Activated T-helper 1 cell treated with Interleukin-2 at 50 U/mL for 16 hours (primary cell): ENCODE measurements around the gene FANCE.

ENCODE experiments used
- DNase-seq: peaks from one replicate; pipeline ENCODE4 v3.0.0-alpha.2; 2020; ENCODE audit warnings: low read depth

FANCE gene, protein sequence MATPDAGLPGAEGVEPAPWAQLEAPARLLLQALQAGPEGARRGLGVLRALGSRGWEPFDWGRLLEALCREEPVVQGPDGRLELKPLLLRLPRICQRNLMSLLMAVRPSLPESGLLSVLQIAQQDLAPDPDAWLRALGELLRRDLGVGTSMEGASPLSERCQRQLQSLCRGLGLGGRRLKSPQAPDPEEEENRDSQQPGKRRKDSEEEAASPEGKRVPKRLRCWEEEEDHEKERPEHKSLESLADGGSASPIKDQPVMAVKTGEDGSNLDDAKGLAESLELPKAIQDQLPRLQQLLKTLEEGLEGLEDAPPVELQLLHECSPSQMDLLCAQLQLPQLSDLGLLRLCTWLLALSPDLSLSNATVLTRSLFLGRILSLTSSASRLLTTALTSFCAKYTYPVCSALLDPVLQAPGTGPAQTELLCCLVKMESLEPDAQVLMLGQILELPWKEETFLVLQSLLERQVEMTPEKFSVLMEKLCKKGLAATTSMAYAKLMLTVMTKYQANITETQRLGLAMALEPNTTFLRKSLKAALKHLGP

DNA sequence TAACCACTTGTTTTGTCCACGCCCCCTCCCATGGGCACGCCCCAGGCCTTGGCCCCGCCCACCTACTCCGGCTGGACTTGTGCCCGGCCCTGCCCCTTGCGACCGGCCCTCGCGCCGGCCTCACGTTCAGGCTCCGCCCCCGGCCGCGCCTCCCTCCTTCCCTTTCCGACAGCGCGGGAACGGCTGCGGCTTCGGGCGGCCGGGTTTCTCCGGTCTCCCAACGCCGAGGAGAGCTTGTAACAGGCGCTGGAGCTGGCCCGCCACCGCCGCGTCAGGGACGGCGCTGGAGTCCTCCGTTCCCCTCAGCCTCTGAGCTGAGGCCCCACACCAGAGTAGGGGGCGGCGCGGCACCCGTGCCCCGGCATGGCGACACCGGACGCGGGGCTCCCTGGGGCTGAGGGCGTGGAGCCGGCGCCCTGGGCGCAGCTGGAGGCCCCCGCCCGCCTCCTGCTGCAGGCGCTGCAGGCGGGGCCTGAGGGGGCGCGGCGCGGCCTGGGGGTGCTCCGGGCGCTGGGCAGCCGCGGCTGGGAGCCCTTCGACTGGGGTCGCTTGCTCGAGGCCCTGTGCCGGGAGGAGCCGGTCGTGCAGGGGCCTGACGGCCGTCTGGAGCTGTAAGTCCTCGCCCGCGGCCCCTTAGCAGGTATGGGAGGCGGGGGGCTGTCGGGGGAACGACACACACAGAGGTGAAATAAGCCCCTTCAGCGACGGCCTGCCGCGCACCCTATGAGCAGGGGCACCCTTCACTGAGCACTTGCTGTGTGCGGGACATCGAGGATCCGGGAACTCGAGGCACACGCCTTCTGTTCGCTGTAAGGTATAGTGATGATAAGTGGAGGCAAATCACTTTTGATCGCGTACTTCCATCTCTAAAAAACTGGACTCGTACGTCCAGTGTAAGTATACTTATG, at the start of gene FANCE:
Gene FANCE (plus strand): TSS at position 156 of the 908 bp plus-strand sequence. CDS start 208 bp downstream, at position 364.
- DNase-seq, result peak; percentile 81

DNA sequence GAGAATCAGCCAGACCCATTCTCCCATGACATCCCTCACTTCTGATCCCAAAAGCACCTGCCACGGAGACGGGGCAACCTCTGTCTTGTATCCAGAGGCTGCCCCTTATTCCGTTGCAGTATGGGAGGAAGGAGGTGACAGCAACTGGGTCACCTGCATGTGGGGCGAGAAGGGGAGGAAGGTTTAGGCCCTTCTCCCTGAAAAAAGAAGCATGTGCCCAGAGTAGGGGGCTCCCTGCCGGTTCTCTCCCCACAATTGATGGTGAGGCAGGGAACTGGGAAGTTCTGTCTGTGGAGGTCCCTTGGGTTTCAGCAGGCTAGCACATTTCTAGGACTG, 49.3 kb upstream of the FANCE start:
- DNase-seq, result no peak

DNA sequence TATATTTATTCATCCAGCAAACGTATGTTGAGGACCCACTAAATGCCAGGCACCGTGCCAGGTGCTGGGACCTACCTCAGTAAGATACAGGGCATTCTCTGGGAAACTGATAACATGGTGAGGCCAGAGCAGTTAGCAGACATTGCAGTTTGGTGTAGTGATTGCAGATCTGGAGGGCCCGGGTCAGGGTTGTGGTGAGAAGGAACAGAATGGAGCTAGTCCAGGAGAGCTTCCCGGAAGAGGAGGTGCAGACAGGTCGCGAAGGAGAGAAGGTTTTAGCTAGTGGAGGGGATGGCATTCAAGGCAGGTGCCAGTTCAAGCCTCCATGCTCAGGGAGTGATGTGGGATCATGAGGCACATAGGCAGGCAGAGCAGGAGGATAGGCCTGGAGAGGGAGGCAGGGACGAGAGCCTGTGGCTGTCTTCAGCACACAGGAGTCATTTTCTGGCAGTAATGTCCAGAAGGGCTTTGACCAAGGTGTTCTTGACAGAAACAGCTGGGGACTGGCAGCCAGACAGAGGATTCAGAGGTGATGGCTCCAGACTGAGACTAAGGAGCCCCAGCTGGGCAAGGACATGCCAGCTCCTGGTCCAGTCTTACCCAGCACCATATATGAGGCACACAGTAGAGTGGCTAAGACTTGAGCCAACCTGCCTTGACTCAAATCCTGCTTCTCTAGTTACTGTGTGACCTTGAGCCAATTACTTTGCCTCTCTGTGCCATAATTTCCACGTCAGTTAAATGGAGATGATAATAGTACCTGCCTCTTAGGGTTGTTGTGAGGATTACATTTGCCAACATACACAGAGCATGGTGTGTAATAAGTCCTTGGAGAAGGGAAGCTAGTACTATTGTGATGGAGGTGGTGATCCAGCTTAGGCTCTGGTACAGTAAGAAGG, 48.3 kb upstream of the FANCE start:
- DNase-seq, result no peak

DNA sequence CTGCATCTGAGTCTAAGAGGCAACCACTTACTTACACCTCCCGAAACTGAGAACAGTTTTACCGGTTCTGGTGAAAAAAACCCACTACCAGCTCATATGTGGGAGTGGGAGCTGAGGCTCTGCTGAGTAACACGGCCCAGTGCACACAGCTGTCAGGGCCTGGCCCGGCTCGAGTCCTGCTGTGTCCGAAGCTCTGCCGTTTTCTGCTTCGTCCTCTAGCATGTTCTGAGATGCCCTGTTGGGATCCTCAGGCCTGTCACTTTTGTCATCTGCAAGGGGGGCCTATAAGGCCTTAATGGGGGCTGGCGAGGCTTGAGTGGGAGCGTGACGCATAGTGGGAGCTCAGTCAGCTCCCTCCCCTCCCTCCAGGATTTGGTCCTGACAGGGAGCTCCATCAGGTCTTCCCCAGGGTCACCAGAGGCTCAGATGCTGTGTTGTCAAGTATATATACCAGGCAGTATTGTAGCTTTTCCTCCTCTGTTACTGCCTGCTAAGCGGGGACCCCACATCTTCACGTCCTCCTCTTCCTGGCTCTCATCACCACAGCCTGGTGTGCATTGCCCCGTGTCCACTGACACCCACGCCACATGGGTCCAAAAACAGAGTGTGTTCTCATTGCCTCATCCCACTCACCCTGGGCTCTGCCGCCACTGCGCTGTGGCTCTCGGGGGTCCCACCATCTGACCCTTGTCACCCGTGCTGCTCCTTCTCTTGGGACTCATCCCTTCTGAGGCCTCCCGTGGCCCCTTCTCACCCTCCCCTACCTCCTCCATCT, 45.2 kb upstream of the FANCE start:
- no peak for DNase-seq

DNA sequence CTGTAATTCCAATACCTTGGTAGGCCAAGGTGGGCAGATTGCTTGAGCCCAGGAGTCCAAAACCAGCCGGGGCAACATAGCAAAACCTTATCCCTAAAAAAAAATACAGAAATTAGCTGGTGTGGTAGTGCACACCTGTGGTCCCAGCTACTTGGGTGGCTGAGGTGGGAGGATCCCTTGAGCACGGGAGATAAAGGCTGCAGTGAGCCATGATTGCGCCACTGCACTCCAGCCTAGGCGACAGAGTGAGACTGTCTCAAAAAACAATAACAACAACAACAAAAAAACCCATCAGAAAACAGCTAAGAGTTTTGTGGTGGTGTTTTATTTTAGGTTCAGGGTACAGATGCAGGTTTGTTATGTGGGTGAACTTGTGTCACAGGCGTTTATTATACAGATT, 42.9 kb upstream of the FANCE start:
- DNase-seq, result no peak

DNA sequence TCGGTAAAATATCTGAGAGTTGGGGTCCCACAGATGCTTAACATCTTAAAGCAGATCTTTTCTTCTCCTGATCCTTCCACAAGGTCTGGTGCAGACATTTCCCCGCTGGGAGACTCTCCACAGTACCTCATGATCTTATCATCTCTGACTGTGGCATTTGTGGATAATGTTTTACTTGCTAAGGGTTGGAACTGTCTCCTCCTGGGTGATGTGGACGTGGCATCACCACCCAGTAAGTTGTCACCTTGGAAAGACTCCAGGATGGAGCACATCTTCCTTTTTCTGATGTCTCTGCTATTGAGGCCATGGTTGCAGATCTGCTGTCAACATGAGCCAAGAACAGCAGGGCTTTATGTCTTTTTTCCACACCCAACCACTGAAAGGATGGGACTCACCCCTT, 42.0 kb upstream of the FANCE start:
- DNase-seq, result no peak

DNA sequence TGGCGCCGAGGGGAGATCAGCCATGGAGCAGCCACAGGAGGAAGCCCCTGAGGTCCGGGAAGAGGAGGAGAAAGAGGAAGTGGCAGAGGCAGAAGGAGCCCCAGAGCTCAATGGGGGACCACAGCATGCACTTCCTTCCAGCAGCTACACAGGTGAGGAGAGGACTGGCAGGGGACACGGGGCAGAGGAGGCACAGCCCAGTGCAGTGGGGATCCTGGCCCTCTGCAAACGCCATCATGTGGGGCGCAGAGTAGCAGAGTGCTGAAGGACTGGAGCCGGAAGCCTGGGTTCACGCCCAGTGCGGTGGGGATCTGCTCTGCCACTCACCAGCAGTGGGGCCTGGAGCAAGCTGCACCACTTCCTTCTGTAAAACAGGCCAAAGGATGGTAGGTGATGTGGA, 41.1 kb upstream of the FANCE start:
- no peak for DNase-seq

DNA sequence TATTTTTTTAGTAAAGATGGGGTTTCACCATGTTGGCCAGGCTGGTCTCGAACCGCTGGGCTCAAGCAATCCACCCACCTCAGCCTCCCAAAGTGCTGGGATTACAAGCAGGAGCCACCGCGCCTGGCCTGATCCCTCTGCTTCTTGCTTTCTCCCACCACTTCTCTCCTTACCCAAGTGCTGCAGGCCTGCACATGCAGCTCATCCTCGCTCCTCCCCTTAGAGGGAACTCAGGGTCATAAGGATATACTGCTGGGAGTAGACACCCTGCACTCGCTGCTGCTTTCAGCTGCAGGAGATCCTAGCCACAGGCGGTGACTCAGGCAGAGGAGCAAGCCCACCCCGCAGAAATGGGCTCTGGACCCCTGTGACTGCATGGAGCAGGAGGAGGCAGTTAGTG, 40.0 kb upstream of the FANCE start:
- no peak for DNase-seq

DNA sequence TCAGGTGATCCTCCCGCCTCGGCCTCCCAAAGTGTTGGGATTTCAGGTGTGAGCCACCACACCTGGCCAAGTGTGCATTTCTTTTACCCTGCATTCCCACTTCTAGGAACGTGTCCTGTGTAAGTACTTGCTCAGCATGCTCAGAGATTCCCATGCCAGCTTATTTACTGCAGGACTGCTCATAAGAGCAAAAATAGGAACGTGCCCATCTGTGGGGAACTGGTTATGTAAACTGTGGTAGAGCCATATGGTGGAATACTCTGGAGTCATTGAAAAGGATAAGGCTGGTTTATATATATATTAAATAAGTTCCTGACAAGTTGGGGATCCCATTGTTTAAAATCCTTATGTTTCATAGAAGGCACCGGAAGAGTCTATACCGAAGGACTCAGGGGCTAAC, 38.2 kb upstream of the FANCE start:
- DNase-seq, result no peak

DNA sequence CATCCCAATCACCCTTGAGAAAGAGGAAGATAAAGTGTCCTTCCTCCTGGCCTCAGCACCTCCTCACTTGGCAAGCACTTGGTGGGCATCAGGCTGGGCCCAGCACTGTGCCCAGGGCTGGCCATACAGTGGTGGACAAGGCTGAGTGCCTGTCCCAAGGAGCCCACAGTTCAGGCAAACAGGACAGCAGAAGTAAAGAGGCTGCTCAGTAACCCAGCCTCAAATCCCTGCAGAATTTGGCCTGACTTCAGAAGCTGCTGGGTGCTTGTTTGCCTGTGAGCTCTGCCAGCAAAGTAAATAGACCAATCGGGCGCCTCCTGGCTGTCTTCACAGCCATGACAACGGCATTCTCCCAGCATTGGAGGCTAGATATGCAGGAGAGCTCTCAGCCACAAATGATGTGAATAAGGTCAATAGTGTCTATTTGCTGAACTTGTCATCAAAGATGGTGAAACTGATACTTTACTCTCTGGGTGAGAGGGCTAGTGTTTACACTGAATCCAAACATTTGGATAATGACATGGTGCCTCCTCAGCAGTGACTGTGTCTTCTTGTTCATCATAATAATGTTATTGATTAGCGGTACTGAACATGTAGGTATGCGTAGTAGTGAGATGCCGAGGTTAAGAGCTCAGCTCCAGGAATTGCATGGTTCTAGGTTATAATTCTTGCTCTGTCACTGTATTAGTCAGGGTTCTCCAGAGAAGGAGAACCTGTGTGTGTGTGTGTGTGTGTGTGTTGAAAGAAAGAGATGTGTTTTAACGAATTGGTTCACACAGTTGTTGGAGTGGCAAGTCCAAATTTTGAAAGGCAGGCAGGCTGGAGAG, 36.9 kb upstream of the FANCE start:
- DNase-seq, result no peak

DNA sequence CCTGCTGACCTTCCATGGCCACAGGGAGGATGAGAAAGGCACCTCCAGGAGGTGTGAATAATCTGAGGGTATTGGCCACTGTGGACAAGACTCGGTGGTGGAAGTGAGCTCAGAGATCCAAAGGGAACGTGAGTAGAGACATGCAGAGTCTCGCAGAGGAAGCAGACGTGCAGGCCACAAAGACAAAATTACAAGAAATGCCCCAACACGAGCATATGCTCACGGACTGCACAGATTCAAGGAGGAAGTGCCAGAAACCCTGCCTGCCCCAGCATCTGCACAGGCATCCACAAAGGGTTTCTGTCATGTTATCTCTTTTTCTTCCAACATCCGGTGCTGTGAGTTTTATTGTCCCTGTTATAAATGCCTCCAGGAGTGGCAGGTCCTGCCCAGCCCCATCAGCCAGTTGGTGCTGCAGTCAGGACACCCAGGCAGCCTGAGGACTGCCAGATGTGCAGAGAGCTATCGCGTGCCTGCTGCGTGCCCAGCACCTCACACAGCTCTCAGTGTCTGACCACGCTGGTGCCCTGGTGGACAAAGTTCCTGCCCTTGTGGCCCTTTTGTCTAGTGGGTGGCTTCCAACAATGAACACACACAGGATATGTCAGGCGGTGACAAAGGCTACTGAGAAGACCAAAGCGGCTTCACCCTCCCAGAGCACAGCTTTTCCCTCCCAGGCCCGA, 34.0 kb upstream of the FANCE start:
- no peak for DNase-seq

DNA sequence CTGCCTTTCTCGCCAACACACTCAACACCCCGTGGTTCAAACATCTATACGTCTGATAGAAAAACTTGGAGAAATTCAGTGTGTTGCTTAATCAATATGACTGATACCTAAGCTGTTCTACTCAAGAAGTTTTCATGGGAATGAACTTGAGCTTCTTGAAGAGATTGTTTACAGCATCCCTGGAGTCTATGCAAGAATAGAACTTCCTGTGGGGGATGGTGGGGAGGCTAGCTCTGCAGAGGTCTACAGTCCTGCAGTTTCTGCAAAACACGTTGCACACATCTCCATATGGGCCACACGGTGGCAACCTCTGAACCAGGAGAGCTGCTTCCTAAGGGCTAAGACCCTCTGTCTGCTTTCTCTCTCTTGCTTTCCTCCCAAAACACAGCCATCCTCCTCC, 32.7 kb upstream of the FANCE start:
- no peak for DNase-seq

DNA sequence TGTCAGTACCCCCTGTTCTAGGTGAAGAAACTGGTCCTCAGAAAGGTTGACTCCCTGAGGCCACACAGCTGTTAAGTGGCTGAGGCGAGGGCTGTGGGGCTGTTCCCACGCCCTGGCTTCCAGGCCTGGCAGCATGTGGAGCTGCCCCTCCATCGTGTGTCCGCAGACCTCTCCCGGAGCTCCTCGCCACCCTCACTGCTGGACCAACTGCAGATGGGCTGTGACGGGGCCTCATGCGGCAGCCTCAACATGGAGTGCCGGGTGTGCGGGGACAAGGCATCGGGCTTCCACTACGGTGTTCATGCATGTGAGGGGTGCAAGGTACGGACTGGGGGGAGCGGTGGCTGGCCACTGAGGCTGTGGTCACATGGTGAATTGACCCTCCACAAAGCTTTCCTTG, 32.2 kb upstream of the FANCE start:
- no peak for DNase-seq

DNA sequence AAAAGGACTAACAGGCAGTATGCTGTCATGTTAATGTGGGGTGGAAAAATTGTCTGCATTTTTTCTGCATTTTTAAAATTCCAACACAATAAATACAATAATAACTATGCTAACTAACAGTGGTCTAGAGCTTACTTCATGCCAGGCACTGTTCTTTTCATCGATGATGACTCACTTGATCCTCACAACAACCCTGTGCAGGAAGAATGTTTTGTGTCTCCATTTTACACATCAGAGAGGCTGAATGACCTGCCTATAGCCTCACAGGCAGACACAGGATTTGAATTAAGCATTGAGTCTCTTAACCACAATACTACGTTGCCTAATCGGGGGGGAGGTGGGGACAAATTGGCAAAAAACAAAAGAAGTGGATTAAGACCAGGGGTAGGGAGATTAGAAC, 26.9 kb upstream of the FANCE start:
- DNase-seq, result no peak

DNA sequence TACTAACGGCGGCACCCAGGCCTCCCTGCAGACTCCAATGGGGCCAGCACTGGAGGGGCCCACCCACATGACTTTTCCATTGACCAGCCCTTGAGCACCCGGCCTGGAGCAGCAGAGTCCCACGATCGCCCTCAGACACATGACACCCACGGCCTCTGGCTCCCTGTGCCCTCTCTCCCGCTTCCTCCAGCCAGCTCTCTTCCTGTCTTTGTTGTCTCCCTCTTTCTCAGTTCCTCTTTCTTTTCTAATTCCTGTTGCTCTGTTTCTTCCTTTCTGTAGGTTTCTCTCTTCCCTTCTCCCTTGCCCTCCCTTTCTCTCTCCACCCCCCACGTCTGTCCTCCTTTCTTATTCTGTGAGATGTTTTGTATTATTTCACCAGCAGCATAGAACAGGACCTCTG, 26.1 kb upstream of the FANCE start:
- no peak for DNase-seq

DNA sequence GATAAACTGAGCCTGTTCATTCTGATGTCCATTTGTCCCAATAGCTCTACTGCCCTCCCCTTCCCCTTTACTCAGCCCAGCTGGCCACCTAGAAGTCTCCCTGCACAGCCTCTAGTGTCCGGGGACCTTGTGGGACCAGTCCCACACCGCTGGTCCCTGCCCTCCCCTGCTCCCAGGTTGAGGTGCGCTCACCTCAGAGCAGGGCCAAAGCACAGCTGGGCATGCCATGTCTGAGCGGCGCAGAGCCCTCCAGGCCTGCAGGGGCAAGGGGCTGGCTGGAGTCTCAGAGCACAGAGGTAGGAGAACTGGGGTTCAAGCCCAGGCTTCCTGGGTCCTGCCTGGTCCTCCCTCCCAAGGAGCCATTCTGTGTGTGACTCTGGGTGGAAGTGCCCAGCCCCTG, 24.7 kb upstream of the FANCE start:
- no peak for DNase-seq

DNA sequence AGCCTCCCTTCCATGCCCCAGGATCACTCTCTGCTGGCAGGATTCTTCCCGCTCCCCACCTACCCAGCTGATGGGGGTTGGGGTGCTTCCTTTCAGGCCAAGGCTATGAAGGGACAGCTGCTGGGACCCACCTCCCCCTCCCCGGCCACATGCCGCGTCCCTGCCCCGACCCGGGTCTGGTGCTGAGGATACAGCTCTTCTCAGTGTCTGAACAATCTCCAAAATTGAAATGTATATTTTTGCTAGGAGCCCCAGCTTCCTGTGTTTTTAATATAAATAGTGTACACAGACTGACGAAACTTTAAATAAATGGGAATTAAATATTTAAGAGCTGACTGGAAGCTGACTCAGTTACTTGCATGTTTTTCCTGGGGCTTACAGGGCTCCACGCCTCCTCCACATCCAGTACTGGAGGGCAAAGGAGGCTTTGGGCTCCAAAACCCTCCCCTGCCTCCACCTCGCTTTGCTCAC, 24.3 kb upstream of the FANCE start:
- DNase-seq, result no peak

DNA sequence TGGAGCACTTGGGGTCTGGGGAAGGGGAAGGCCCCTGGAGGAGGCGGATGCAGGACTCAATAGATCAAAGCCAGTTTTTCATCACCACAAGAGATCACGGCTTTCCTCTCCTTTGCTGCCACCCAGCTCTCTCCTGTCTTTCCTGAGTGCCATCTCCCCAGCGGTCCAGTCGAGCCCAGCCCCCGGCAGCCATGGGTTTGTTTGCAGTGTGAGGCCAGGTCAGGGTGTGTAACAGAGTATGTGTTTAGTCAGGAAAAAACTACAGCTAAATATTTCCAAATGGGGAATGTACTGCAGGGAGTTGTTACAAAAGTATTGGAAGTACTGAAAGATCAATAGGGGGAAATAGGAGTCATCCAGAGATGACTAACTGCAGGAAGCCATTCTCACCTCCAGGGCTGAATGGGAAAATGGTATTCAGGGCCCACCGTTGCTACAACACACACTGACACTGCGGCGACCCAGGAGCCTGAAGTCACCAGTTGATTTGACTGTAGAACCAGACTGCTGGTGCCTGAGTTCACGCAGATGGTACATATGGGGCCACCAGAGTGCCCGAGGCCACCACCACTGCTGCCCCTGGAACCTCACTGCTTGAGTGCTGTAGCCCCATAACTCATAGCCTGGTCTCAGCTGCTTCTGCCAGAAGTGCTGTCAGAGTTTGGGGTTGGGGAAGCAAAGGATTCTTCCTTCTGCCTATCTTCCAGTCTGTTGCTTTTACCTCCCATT, 23.6 kb upstream of the FANCE start:
- no peak for DNase-seq

DNA sequence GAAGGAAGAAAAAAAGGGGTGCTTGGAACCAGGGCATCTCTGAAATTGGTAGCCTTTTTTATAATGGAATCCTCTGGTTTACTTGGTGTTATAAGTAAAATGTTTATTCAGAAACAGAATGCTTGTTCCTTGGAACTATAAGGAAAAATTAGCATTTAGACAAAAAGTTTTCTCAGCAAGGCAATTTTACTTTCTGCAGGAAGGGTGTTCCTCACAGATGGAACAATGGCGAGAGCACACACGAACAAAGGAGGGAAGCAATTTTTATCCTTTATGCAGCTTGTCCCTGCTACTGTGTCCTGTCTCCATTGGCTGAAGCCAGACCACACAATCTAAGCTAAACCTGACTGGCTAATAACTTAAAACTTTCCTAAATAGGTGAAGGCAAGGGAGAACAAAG, 22.7 kb upstream of the FANCE start:
- DNase-seq, result no peak
